GM12878 (cell line): ENCODE measurements around the gene DCTN2.

Experiments used
- JUNB ChIP-seq: IDR thresholded peaks from 2 replicates; pipeline ENCODE4 v1.6.1; 2016; ENCODE audit warnings: antibody characterized with exemption, mild to moderate bottlenecking
- MXI1 ChIP-seq: fragments of 150-350 bp; IDR thresholded peaks from 2 replicates; pipeline ENCODE4 v1.6.1; 2011; ENCODE audit warnings: low read depth, mild to moderate bottlenecking, inconsistent platforms, low read length, improper control_type of control experiment
- MYC ChIP-seq: IDR thresholded peaks from 2 replicates; pipeline ENCODE4 v1.6.1; 2011; ENCODE audit warnings: mild to moderate bottlenecking, low read length, moderate library complexity, inconsistent platforms; ENCODE audit not compliant: insufficient read depth, insufficient replicate concordance, insufficient read length, severe bottlenecking
- NFIC ChIP-seq: IDR thresholded peaks from 2 replicates; pipeline ENCODE4 v1.6.1; 2012; ENCODE audit warnings: low read depth, mild to moderate bottlenecking, inconsistent platforms, low read length, moderate library complexity
- NFYB ChIP-seq: IDR thresholded peaks from 2 replicates; pipeline ENCODE4 v1.6.1; 2011; ENCODE audit warnings: low read depth, mild to moderate bottlenecking, low read length, improper control_type of control experiment, moderate library complexity; ENCODE audit not compliant: insufficient read depth
- NR2C2 ChIP-seq: IDR thresholded peaks from 2 replicates; pipeline ENCODE4 v1.6.1; 2011; ENCODE audit warnings: borderline replicate concordance, low read depth; ENCODE audit not compliant: control insufficient read depth, insufficient read length
- POLR2A ChIP-seq: IDR thresholded peaks from 2 replicates; pipeline ENCODE4 v1.6.1; 2011; ENCODE audit warnings: low read depth, mild to moderate bottlenecking, low read length
- RAD21 ChIP-seq: IDR thresholded peaks from 2 replicates; pipeline ENCODE4 v1.6.1; 2011; ENCODE audit warnings: mild to moderate bottlenecking, low read depth, low read length, moderate library complexity; ENCODE audit not compliant: insufficient read depth
- TAF1 ChIP-seq: IDR thresholded peaks from 2 replicates; pipeline ENCODE4 v1.6.1; 2011; ENCODE audit warnings: mild to moderate bottlenecking, low read depth, low read length, borderline replicate concordance
- ZNF217 ChIP-seq: fragments of 450-650 bp; IDR thresholded peaks from 2 replicates; pipeline ENCODE4 v1.6.1; 2017; ENCODE audit warnings: antibody characterized with exemption, mild to moderate bottlenecking
- TF ChIP-seq, protein P1 (sequence below): IDR thresholded peaks from 2 replicates; pipeline ENCODE4 v1.6.1; 2012; ENCODE audit warnings: mild to moderate bottlenecking, low read depth, low read length
- TF ChIP-seq, protein P2 (sequence below): fragments of 450-650 bp; IDR thresholded peaks from 2 replicates; pipeline ENCODE4 v1.6.1; 2017; ENCODE audit warnings: mild to moderate bottlenecking
- TF ChIP-seq, protein P3 (sequence below), 3 experiments: IDR thresholded peaks in 2 of 3; conservative IDR thresholded peaks in 1 of 3; 2 replicates each; pipeline ENCODE4 v1.5.1; 2011; ENCODE audit warnings: low read depth in 3 of 3, low read length in 3 of 3, mild to moderate bottlenecking in 3 of 3, control low read depth in 2 of 3, moderate library complexity in 2 of 3, inconsistent platforms in 1 of 3, mixed read lengths in 1 of 3; ENCODE audit not compliant: control insufficient read depth in 2 of 3, insufficient read depth in 1 of 3; ENCODE audit errors: extremely low read depth in 1 of 3

DNA sequence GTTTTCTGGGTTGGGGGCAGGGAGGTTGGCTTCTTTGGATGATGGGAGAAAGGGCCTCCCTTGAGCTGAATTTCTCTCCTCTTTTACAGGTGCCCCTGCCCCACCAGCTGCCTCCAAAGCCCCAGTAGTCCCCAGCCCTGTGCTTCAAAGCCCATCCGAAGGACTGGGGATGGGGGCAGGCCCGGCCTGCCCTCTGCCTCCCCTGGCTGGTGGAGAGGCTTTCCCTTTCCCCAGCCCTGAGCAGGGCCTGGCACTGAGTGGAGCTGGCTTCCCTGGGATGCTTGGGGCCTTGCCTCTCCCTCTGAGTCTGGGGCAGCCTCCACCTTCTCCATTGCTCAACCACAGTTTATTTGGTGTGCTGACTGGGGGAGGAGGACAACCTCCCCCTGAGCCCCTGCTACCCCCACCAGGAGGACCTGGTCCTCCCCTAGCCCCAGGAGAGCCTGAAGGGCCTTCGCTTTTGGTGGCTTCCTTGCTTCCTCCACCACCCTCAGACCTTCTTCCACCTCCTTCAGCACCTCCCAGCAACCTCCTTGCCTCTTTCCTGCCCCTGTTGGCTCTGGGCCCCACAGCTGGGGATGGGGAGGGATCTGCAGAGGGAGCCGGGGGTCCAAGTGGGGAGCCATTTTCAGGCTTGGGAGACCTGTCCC is 20.4 kb downstream of the DCTN2 start:
- TF ChIP-seq ZNF217, result no peak
- TF ChIP-seq RAD21, result no peak
- TF ChIP-seq NR2C2, result no peak
- TF ChIP-seq MXI1, result no peak
- TF ChIP-seq, protein P1, sequence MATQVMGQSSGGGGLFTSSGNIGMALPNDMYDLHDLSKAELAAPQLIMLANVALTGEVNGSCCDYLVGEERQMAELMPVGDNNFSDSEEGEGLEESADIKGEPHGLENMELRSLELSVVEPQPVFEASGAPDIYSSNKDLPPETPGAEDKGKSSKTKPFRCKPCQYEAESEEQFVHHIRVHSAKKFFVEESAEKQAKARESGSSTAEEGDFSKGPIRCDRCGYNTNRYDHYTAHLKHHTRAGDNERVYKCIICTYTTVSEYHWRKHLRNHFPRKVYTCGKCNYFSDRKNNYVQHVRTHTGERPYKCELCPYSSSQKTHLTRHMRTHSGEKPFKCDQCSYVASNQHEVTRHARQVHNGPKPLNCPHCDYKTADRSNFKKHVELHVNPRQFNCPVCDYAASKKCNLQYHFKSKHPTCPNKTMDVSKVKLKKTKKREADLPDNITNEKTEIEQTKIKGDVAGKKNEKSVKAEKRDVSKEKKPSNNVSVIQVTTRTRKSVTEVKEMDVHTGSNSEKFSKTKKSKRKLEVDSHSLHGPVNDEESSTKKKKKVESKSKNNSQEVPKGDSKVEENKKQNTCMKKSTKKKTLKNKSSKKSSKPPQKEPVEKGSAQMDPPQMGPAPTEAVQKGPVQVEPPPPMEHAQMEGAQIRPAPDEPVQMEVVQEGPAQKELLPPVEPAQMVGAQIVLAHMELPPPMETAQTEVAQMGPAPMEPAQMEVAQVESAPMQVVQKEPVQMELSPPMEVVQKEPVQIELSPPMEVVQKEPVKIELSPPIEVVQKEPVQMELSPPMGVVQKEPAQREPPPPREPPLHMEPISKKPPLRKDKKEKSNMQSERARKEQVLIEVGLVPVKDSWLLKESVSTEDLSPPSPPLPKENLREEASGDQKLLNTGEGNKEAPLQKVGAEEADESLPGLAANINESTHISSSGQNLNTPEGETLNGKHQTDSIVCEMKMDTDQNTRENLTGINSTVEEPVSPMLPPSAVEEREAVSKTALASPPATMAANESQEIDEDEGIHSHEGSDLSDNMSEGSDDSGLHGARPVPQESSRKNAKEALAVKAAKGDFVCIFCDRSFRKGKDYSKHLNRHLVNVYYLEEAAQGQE, result no peak
- no peak for TF ChIP-seq NFYB
- TF ChIP-seq NFIC, result no peak
- TF ChIP-seq TAF1, result no peak
- TF ChIP-seq, protein P2, sequence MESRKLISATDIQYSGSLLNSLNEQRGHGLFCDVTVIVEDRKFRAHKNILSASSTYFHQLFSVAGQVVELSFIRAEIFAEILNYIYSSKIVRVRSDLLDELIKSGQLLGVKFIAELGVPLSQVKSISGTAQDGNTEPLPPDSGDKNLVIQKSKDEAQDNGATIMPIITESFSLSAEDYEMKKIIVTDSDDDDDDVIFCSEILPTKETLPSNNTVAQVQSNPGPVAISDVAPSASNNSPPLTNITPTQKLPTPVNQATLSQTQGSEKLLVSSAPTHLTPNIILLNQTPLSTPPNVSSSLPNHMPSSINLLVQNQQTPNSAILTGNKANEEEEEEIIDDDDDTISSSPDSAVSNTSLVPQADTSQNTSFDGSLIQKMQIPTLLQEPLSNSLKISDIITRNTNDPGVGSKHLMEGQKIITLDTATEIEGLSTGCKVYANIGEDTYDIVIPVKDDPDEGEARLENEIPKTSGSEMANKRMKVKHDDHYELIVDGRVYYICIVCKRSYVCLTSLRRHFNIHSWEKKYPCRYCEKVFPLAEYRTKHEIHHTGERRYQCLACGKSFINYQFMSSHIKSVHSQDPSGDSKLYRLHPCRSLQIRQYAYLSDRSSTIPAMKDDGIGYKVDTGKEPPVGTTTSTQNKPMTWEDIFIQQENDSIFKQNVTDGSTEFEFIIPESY, result no peak
- TF ChIP-seq, protein P3, sequence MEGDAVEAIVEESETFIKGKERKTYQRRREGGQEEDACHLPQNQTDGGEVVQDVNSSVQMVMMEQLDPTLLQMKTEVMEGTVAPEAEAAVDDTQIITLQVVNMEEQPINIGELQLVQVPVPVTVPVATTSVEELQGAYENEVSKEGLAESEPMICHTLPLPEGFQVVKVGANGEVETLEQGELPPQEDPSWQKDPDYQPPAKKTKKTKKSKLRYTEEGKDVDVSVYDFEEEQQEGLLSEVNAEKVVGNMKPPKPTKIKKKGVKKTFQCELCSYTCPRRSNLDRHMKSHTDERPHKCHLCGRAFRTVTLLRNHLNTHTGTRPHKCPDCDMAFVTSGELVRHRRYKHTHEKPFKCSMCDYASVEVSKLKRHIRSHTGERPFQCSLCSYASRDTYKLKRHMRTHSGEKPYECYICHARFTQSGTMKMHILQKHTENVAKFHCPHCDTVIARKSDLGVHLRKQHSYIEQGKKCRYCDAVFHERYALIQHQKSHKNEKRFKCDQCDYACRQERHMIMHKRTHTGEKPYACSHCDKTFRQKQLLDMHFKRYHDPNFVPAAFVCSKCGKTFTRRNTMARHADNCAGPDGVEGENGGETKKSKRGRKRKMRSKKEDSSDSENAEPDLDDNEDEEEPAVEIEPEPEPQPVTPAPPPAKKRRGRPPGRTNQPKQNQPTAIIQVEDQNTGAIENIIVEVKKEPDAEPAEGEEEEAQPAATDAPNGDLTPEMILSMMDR (IDR thresholded peaks at IDR 0.05 in 2 of 3, conservative IDR thresholded peaks at IDR 0.05 in 1 of 3; ENCODE audit: control insufficient read depth in 2 of 3, extremely low read depth in 1 of 3, insufficient read depth in 1 of 3, low read depth in 3 of 3, low read length in 3 of 3), result no peak
- TF ChIP-seq POLR2A, result peak; percentile 15; the same call in 1 of the 2 replicates
- no peak for TF ChIP-seq MYC
- TF ChIP-seq JUNB, result no peak
